Activated T-helper 17 cell treated with anti-CD3 and anti-CD28 coated beads, Interleukin-2, amount 50 U/mL, for 72 hours (primary cell): ENCODE data around the gene EPHA6. TPM values are rescaled to one million over a fixed set of nuclear protein-coding genes. Genes with fewer than 3 reads are reported as not detected.
"Not testable (repeated sequence)": the region's sequence is repeated elsewhere in the genome, so short reads cannot be mapped to it uniquely, and the experiment has no call there.

Experiments
- ATAC-seq: fragments of 150-1000 bp; cut with Tn5 transposase; replicated peaks from 2 replicates; pipeline ENCODE4 v1.10.0; 2021; ENCODE audit warnings: mild to moderate bottlenecking, moderate library complexity
- H3K27ac Mint-ChIP-seq: one replicate; pipeline ENCODE4 v1.8.0; 2022; ENCODE audit warnings: mixed read lengths
- H3K27me3 Mint-ChIP-seq: one replicate; pipeline ENCODE4 v1.8.0; 2022; ENCODE audit warnings: mixed read lengths
- H3K36me3 Mint-ChIP-seq: one replicate; pipeline ENCODE4 v1.8.0; 2022; ENCODE audit warnings: low read depth, mild to moderate bottlenecking, mixed read lengths
- H3K4me1 Mint-ChIP-seq: one replicate; pipeline ENCODE4 v1.8.0; 2022; ENCODE audit warnings: mixed read lengths
- H3K4me3 Mint-ChIP-seq: one replicate; pipeline ENCODE4 v1.8.0; 2022; ENCODE audit warnings: mild to moderate bottlenecking, mixed read lengths
- H3K9me3 Mint-ChIP-seq: one replicate; pipeline ENCODE4 v1.8.0; 2022; ENCODE audit warnings: mixed read lengths
- total RNA-seq, 2 donors: library from RNA; stranded (reverse); gene quantifications; one replicate each; pipeline ENCODE4 v1.2.3, GENCODE V29; 2022

Gene EPHA6
- total RNA-seq, 2 donors from 2014 or later = not detected

DNA sequence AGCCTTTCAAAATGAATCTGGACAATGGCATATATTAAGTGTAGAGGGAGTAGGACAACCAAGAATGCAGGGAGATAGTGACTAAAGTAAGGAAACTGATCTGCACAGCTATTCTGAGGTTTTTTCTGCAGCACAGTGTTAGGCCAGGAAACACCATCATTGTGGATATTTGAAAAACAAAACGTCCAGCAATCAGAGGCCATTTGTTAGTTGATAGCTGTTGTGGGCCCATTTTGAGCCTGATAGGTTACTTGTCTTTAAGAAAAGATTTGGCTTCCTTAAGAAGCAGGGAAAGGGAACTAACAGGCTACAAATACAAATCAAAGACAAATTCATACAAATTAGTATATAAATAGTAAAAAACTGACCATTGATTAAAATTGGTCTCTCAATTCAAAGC is 574.4 kb downstream of the EPHA6 start:
- Mint-ChIP-seq H3K9me3 (peaks cover 3% of the 10 kb centered on the region), H3K27me3 (no peaks in the 10 kb centered on the region), H3K4me1 (no peaks in the 10 kb centered on the region), H3K36me3 (no peaks in the 10 kb centered on the region), H3K27ac (no peak overlapping the region), H3K4me3 (no peak overlapping the region)
- ATAC-seq = no peak

DNA sequence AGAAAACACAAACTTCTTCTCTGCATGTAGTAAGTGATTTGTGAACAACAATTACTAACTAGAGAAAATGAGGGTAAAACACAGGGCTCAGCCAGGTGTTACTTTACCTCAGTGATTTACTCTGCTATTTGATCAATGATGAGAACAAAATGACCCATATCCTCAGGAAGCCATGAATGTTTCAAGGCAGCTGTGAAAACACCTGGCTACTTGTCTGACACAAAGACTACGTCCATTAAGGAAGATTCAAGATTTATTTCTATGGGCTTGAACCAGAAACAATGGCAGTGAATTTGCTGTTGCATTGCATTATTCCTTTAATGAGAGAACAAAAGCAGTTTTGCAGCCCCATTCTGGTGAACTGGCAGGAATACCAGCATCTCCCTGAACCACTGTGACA is 575.5 kb downstream of the EPHA6 start:
- Mint-ChIP-seq H3K27me3 (no peaks in the 10 kb centered on the region), H3K27ac (no peak overlapping the region), H3K36me3 (no peaks in the 10 kb centered on the region), H3K4me1 (no peaks in the 10 kb centered on the region), H3K9me3 (peaks cover 3% of the 10 kb centered on the region), H3K4me3 (no peak overlapping the region)
- ATAC-seq = no peak

- Mint-ChIP-seq H3K4me1 (no peaks in the 10 kb centered on the region), H3K36me3 (no peaks in the 10 kb centered on the region), H3K27ac (no peak overlapping the region), H3K4me3 (no peak overlapping the region), H3K9me3 (peaks cover 7% of the 10 kb centered on the region), H3K27me3 (no peaks in the 10 kb centered on the region)
- no peak for ATAC-seq
These were observed 576.8 kb downstream of the EPHA6 start for GRCh38 chr3:97391167-97391566.

DNA sequence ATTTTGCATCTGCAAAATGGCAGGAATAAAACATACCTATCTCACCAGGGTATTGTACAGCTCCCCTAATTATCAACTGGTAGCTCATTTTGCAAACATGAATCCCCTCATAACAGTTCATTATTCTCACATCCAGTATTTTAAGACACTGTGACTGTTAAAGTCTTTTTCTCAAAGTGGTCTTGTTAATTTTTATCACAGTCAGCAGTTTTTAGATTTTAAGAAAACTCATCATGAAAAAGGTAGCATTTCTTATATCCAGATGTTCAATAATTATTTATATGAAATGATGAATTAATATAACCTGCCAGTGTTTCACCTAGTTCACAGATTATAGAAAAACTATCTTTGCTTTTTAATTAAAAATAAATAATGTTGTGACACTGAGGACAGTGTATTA is 595.2 kb downstream of the EPHA6 start:
- H3K9me3 Mint-ChIP-seq = no peaks in the 10 kb centered on the region
- no peaks in the 10 kb centered on the region for H3K27me3 Mint-ChIP-seq
- no peak for ATAC-seq
- H3K36me3 Mint-ChIP-seq = no peaks in the 10 kb centered on the region
- no peaks in the 10 kb centered on the region for H3K4me1 Mint-ChIP-seq
- no peak overlapping the region for H3K27ac Mint-ChIP-seq
- no peak overlapping the region for H3K4me3 Mint-ChIP-seq

DNA sequence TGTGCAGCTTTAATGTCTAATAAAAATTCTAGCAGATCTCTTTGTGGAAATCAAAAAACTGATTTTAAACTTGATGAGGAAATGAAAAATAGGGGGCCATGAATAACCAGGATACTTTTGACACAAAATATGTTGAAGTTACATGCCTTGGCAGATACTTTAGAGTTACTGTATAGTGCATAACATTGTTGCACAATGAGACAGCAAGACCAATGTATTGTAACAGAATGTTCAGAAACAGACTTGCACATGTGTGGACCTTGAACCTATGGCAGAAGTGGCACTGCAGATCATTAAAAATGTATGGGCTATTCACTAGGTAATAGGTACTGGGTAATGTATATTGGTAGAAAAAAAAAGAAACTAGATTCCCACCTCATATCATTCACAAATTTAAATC is 607.2 kb downstream of the EPHA6 start:
- H3K27ac Mint-ChIP-seq = no peak overlapping the region
- H3K4me1 Mint-ChIP-seq = no peaks in the 10 kb centered on the region
- peaks cover 8% of the 10 kb centered on the region for H3K9me3 Mint-ChIP-seq
- no peak for ATAC-seq
- H3K4me3 Mint-ChIP-seq = no peak overlapping the region
- H3K36me3 Mint-ChIP-seq = no peaks in the 10 kb centered on the region
- no peaks in the 10 kb centered on the region for H3K27me3 Mint-ChIP-seq

DNA sequence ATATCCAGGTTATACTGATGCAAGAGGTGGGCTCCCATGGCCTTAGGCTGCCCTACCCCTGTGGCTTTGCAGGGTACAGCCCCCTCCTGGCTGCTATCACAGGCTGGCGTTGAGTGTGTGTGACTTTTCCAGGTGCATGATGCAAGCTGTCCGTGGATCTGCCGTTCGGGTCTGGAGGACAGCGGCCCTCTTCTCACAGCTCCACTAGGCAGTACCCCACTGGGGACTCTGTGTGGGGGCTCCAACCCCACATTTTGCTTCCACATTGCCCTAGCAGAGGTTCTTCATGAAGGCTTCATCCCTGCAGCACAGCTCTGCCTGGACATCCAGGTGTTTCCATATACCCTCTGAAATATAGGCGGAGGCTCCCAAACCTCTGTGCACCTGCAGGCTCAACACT is 610.6 kb downstream of the EPHA6 start:
- Mint-ChIP-seq H3K27ac (no peak overlapping the region), H3K4me1 (no peaks in the 10 kb centered on the region), H3K27me3 (no peaks in the 10 kb centered on the region), H3K36me3 (no peaks in the 10 kb centered on the region), H3K4me3 (no peak overlapping the region), H3K9me3 (peaks cover 11% of the 10 kb centered on the region)
- no peak for ATAC-seq

DNA sequence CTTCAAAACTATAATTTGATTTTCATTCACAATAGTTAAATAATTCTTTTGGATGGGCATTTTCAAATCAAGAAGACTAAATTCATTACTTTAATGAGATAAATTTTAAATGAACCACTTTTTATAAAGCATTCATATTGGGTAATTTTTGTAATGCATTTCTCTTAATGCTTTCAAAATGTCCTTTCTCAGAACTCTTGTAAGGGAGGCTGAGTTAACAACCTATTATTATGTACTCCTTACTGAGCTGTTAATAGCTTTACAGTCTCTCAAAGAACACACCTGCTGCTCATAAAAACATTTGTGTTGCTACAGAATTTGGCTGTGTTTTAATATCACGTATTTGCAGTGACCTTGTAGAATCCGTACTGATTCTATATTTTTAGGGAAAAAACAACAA is 616.2 kb downstream of the EPHA6 start:
- H3K27ac Mint-ChIP-seq = no peak overlapping the region
- no peaks in the 10 kb centered on the region for H3K36me3 Mint-ChIP-seq
- no peaks in the 10 kb centered on the region for H3K4me1 Mint-ChIP-seq
- no peaks in the 10 kb centered on the region for H3K27me3 Mint-ChIP-seq
- H3K4me3 Mint-ChIP-seq = no peak overlapping the region
- no peak for ATAC-seq
- peaks cover 7% of the 10 kb centered on the region for H3K9me3 Mint-ChIP-seq

DNA sequence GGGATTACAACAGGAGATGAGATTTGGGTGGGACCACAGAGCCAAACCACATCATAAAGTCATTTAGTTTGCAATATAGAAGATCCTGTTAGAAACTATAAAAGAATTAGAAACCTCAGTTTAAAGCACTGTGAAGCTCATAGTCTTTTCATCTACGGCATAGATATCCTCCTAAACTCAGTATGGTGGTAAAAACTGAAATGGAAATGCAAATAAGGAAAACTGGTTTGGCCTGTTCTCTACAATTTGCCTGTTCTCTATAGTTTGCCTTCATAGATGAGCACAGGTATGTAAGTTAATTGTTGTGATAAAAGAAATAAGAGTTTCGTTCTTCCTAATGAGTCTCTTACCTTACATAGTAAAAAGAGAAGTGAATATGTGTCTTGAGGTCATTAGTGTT is 618.5 kb downstream of the EPHA6 start:
- Mint-ChIP-seq H3K27ac (no peak overlapping the region), H3K36me3 (no peaks in the 10 kb centered on the region), H3K9me3 (no peaks in the 10 kb centered on the region), H3K4me3 (no peak overlapping the region), H3K4me1 (no peaks in the 10 kb centered on the region), H3K27me3 (no peaks in the 10 kb centered on the region)
- no peak for ATAC-seq

- H3K27ac Mint-ChIP-seq = no peak overlapping the region
- no peak for ATAC-seq
- H3K36me3 Mint-ChIP-seq = no peaks in the 10 kb centered on the region
- H3K27me3 Mint-ChIP-seq = no peaks in the 10 kb centered on the region
- H3K9me3 Mint-ChIP-seq = peaks cover 3% of the 10 kb centered on the region
- no peaks in the 10 kb centered on the region for H3K4me1 Mint-ChIP-seq
- no peak overlapping the region for H3K4me3 Mint-ChIP-seq
These were observed 623.7 kb downstream of the EPHA6 start for GRCh38 chr3:97438131-97438530.

- peaks cover 3% of the 10 kb centered on the region for H3K9me3 Mint-ChIP-seq
- H3K4me1 Mint-ChIP-seq = no peaks in the 10 kb centered on the region
- no peak for ATAC-seq
- H3K27ac Mint-ChIP-seq = no peak overlapping the region
- no peaks in the 10 kb centered on the region for H3K27me3 Mint-ChIP-seq
- no peaks in the 10 kb centered on the region for H3K36me3 Mint-ChIP-seq
- H3K4me3 Mint-ChIP-seq = no peak overlapping the region
These were observed 625.0 kb downstream of the EPHA6 start for GRCh38 chr3:97439373-97439772.

- no peak overlapping the region for H3K4me3 Mint-ChIP-seq
These were observed 649.6 kb downstream of the EPHA6 start for GRCh38 chr3:97464035-97464434.

GRCh38 chr3:97470481-97470880 is 656.1 kb downstream of the EPHA6 start:
- H3K9me3 Mint-ChIP-seq = no peaks in the 10 kb centered on the region
- no peaks in the 10 kb centered on the region for H3K27me3 Mint-ChIP-seq
- no peaks in the 10 kb centered on the region for H3K36me3 Mint-ChIP-seq
- ATAC-seq = no peak
- H3K27ac Mint-ChIP-seq = no peak overlapping the region
- H3K4me3 Mint-ChIP-seq = no peak overlapping the region
- no peaks in the 10 kb centered on the region for H3K4me1 Mint-ChIP-seq

More at GRCh38 chr3:97464035-97464434, 649.6 kb downstream of the EPHA6 start:
- Mint-ChIP-seq H3K9me3 (no peaks in the 10 kb centered on the region), H3K4me1 (no peaks in the 10 kb centered on the region), H3K27ac (no peak overlapping the region), H3K27me3 (no peaks in the 10 kb centered on the region), H3K36me3 (no peaks in the 10 kb centered on the region)
- no peak for ATAC-seq

DNA sequence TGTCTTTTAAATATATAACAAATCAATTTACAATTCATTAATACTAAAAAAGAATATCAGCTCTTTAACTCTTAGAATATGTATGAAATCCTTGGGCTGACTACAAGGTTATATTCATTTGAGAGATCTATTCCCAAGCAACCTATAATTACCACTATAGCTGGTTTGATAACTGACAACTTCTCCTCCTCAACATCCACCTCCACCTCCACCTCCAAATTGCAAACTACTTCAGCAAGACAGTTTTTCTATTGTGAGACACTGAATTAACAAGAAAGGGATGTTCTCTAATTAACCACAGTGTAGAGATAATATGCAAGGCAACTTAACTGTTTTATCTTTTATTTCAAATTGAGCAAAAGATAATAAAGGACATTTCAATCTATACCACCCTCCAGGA is 665.3 kb downstream of the EPHA6 start:
- H3K9me3 Mint-ChIP-seq = no peaks in the 10 kb centered on the region
- ATAC-seq = no peak
- no peaks in the 10 kb centered on the region for H3K36me3 Mint-ChIP-seq
- H3K27me3 Mint-ChIP-seq = no peaks in the 10 kb centered on the region
- no peak overlapping the region for H3K4me3 Mint-ChIP-seq
- H3K27ac Mint-ChIP-seq = no peak overlapping the region
- no peaks in the 10 kb centered on the region for H3K4me1 Mint-ChIP-seq

DNA sequence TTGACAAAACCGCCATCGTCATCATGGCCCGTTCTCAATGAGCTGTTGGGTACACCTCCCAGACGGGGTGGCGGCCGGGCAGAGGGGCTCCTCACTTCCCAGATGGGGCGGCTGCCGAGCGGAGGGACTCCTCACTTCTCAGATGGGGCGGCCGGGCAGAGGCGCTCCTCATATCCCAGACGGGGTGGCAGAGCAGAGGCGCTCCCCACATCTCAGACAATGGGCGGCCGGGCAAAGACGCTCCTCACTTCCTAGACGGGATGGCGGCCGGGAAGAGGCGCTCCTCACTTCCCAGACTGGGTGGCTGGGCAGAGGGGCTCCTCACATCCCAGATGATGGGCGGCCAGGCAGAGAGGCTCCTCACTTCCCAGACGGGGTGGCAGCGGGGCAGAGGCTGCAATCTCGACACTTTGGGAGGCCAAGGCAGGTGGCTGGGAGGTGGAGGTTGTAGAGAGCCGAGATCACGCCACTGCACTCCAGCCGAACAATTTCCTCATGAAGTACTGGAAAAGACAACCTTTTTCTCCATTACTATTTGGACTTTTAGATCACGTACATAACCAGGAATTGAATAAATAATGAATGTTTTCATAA is 666.4 kb downstream of the EPHA6 start:
- H3K36me3 Mint-ChIP-seq, H3K4me3 Mint-ChIP-seq, H3K4me1 Mint-ChIP-seq, H3K9me3 Mint-ChIP-seq, ATAC-seq, H3K27me3 Mint-ChIP-seq, H3K27ac Mint-ChIP-seq: not testable (repeated sequence)

GRCh38 chr3:97481416-97481815 is 667.0 kb downstream of the EPHA6 start:
- no peak overlapping the region for H3K4me3 Mint-ChIP-seq
- H3K27ac Mint-ChIP-seq = no peak overlapping the region
- no peaks in the 10 kb centered on the region for H3K27me3 Mint-ChIP-seq
- ATAC-seq = no peak
- H3K36me3 Mint-ChIP-seq = no peaks in the 10 kb centered on the region
- H3K4me1 Mint-ChIP-seq = no peaks in the 10 kb centered on the region
- H3K9me3 Mint-ChIP-seq = no peaks in the 10 kb centered on the region

DNA sequence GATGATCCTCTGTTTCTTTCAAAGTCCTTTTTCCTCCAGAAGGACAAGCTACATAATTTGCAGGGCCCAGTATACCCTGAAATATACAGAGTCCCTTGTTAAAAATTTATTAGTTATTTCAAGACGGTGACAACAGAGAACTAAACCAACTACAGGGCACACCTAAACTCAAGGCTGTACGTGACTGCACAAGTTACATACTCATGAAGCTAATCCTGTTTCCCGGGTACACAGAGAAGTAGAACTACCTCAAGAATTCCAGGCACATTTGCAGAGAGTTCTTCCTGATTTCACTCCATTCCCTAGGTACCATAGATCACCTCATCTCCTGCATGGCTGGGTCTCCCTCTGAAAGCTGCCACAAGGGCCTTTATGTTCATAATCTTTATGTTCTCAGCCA is 670.8 kb downstream of the EPHA6 start:
- Mint-ChIP-seq H3K36me3 (no peaks in the 10 kb centered on the region), H3K27ac (no peak overlapping the region), H3K27me3 (no peaks in the 10 kb centered on the region), H3K9me3 (no peaks in the 10 kb centered on the region), H3K4me1 (no peaks in the 10 kb centered on the region), H3K4me3 (no peak overlapping the region)
- no peak for ATAC-seq
